HG03457 (cell line): ENCODE data around the gene WDR74.

ENCODE experiments used
- ATAC-seq: cut with Tn5 transposase; IDR thresholded peaks from one replicate; pipeline ENCODE4 v1.9.1; 2021; ENCODE audit warnings: moderate number of reproducible peaks; ENCODE audit not compliant: unreplicated experiment

WDR74 gene

DNA sequence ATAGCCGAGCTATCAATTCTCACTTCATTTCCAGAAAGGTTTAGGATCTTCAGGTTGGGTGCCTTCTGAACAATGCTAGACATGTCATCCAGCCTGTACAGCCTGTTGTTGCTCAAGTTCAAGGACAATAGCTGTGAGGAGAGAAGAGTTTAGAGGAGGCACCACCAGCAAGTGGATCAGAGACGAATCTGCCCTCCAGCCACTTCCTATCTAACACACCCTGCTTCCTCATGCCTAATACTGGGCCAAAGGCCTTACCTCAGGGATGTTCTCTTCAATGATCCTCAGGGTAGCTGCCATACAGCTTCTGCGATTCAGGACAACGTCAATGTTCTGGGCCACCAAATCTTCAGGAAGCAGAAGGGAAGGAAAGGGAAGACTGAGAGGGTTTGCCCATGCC, 38.3 kb downstream of the WDR74 start:
- no peak for ATAC-seq

- no peak for ATAC-seq
These were observed 39.9 kb downstream of the WDR74 start for GRCh38 chr11:62799486-62799885.

GRCh38 chr11:62796281-62796680, 43.1 kb downstream of the WDR74 start:
- ATAC-seq: no peak

DNA sequence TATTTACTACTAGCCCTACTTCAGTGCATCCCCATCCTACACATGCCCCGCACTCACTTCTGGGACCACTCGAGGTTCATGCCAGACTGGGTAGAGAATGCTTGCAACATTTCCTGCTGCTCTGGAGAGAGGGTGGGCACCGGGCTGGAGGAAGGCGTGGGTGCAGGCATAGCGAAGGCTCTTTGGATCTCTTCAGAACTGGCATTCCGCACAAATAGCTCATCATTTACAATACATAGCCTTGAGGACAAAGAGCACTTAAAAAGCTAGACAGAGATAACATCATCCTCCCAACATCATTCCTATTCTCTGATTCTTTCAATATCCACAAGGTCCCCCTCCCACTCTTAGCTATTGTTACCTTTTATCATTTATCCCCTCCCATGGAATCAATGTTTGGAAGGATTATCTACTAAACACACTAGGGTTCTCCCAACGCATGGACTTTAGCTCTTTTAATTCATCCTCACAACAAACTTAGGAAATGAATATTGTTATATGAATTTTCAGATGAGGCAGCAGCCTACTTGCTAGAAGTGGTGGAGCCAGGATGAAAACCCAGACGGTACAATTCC, 45.1 kb downstream of the WDR74 start:
- ATAC-seq: no peak

DNA sequence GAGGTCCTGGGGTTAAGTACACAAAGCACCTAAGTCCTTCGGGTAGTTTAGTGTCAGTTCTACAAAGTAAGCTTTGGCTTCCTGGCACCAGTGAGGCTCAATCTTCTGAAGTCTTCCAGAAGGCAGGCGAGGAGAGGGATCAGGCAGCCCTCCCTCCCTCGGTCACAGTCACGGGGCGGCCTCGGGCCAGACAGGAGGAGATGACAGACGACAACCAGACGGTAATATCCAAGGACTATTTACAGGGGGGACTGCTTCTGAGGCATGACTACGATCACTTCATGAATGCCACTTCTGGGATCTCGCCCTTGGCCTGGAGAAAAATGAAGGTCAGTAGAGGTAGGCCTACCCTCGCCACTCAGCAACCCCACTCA, 47.2 kb downstream of the WDR74 start:
- no peak for ATAC-seq

DNA sequence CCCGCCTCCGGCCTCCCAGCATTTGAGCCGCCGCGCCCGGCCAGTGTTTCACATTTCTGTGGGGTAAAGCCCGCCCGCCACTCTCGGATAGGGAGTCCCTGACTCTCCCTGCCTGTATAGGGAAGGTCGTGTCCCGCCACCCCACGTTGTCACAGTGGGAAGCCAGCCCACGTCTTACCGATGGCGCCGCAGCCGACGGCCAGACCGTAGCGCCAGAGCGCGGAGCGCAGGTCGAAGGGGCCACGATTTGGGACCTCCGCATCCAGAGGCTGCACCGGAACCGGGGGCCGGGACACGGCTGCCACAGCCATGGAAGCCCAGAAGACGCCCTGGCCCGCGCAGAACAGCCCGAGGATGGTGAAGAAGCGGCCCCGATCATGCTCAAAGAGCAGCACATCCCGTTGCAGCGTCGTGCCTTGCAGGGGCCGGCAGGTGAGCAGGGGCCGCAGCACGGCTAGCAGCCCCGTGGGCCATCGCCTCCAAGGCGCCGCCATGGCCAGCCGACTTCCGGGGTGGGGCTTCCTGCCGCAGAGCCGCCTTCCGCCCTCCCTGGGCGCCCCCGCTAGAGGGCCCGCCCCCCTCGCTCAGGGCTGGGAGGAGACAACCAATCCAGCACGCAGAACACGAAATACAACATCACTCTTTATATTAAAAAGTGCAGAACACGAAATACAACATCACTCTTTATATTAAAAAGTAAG, 47.7 kb downstream of the WDR74 start, which contains the start of gene TMEM223:
Gene TMEM223 (minus strand): TSS at position 506 of the 701 bp plus-strand sequence. CDS start 12 bp downstream, at position 494.
- peak; percentile 47 for ATAC-seq

DNA sequence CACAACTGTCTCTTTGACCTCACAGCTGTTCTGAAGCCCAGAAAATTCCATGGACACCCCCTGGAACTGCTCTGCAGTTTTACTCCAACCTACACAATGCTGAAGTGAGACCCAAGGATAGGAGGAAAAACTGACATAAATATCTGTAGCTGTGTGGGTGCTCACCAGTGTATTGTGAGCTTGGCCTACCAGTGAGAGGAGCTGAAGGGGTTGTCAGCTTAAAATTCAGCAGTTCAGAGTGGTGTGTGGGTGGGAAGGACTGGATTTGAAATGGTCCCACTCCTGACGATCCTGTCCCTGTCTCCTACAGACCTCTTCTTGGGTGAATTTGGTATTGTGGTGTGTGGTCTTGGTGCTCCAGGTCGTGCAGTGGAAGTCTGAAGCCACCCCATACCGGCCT, 49.8 kb downstream of the WDR74 start:
- no peak for ATAC-seq

- no peak for ATAC-seq
These were observed 50.4 kb downstream of the WDR74 start for GRCh38 chr11:62788991-62789390.

- ATAC-seq: peak; percentile 46
These were observed 52.2 kb downstream of the WDR74 start, which contains the start of gene TMEM179B for GRCh38 chr11:62787005-62787759. TSS of gene TMEM179B (plus strand) at chr11:62787402. CDS start at chr11:62787432, 30 bp downstream.

- ATAC-seq: peak; percentile 45
These were observed 52.9 kb downstream of the WDR74 start for GRCh38 chr11:62786318-62787004.
